Measurements from ENCODE around the gene SSMEM1.

- TF ChIP-seq CTCF (IDR thresholded peaks at IDR 0.05) (no peak), EZH2 (IDR thresholded peaks at IDR 0.05) (no peak)
Measured at GRCh38 chr7:130179631-130180030, 28.0 kb upstream of the SSMEM1 start.

Data from neural progenitor cell (in vitro differentiated cells).